Measurements from ENCODE around the gene LY6G6C. TPM values are rescaled to one million over a fixed set of nuclear protein-coding genes. Genes with fewer than 3 reads are reported as not detected.

Gene LY6G6C
- total RNA-seq, 2 donors from 2014 or later, result 0.29 to 0.38 TPM

- DNase-seq, result no peak
- no peaks in the 10 kb centered on the region for H3K27me3 Mint-ChIP-seq (ENCODE audit: insufficient read depth)
- Histone ChIP-seq H3K9me3 (ENCODE audit: control insufficient read depth, low read length) (no peaks in the 10 kb centered on the region), H3K4me3 (ENCODE audit: low read length) (no peak overlapping the region), H3K9ac (ENCODE audit: extremely low read depth, low read length, poor library complexity, severe bottlenecking) (no peak overlapping the region), H3K36me3 (ENCODE audit: control insufficient read depth, insufficient read depth, low read length) (no peaks in the 10 kb centered on the region), H3K4me1 (ENCODE audit: control insufficient read depth, insufficient read depth, low read length) (no peaks in the 10 kb centered on the region), H3K27ac (ENCODE audit: low read depth, low read length) (no peak overlapping the region), H3K27me3 (ENCODE audit: control insufficient read depth, insufficient read depth, low read length, poor library complexity, severe bottlenecking) (no peaks in the 10 kb centered on the region)
- 92 to 100% methylated on average over 3 to 9 of the region's 9 CpGs for WGBS, 2 experiments (ENCODE audit: insufficient coverage in 1 of 2, insufficient read length in 1 of 2)
- TF ChIP-seq CTCF (conservative IDR thresholded peaks at IDR 0.05), result no peak
- H3K4me3 Mint-ChIP-seq, result peak overlapping the region; percentile 51
- peak overlapping the region; percentile 41 for H3K27ac Mint-ChIP-seq
- H3K4me1 Mint-ChIP-seq, result peaks cover 18% of the 10 kb centered on the region
- peaks cover 19% of the 10 kb centered on the region for H3K36me3 Mint-ChIP-seq (ENCODE audit: low read depth)
- H3K9me3 Mint-ChIP-seq, result no peaks in the 10 kb centered on the region
Observed at GRCh38 chr6:31765559-31765909, 44.0 kb upstream of the LY6G6C start.

DNA sequence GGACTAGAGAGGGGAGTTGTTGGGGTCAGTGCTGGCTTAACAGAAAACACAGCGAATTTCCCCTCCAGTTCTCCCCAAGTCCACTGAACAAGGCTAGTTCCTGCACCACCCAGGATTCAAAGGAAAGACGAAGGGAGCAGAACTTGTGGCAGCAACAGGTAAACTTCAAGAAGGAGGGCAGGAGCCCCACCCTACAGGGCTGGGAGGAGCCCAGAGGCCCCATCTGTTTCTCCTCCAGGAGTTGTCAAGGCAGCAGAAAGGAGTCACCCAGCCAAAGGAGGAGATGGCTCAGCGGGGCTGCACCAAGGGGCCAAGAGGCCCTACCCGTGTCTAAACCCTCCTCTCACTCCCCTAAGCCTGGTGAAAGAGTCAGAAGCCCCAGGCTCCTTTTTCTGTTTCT, 42.7 kb upstream of the LY6G6C start:
- Histone ChIP-seq H3K4me1 (ENCODE audit: control insufficient read depth, insufficient read depth, low read length) (no peaks in the 10 kb centered on the region), H3K36me3 (ENCODE audit: control insufficient read depth, insufficient read depth, low read length) (no peaks in the 10 kb centered on the region), H3K27ac (ENCODE audit: low read depth, low read length) (no peak overlapping the region), H3K9ac (ENCODE audit: extremely low read depth, low read length, poor library complexity, severe bottlenecking) (no peak overlapping the region), H3K27me3 (ENCODE audit: control insufficient read depth, insufficient read depth, low read length, poor library complexity, severe bottlenecking) (no peaks in the 10 kb centered on the region), H3K9me3 (ENCODE audit: control insufficient read depth, low read length) (no peaks in the 10 kb centered on the region), H3K4me3 (ENCODE audit: low read length) (no peak overlapping the region)
- H3K36me3 Mint-ChIP-seq (ENCODE audit: low read depth), result peaks cover 23% of the 10 kb centered on the region
- DNase-seq, result no peak
- WGBS, 2 experiments (ENCODE audit: insufficient coverage in 1 of 2, insufficient read length in 1 of 2), result 88 to 93% methylated on average over 2 to 4 of the region's 4 CpGs
- peaks cover 18% of the 10 kb centered on the region for H3K4me1 Mint-ChIP-seq
- H3K4me3 Mint-ChIP-seq, result no peak overlapping the region
- H3K27ac Mint-ChIP-seq, result peak overlapping the region; percentile 67
- H3K27me3 Mint-ChIP-seq (ENCODE audit: insufficient read depth), result no peaks in the 10 kb centered on the region
- no peaks in the 10 kb centered on the region for H3K9me3 Mint-ChIP-seq
- TF ChIP-seq CTCF (conservative IDR thresholded peaks at IDR 0.05), result no peak

DNA sequence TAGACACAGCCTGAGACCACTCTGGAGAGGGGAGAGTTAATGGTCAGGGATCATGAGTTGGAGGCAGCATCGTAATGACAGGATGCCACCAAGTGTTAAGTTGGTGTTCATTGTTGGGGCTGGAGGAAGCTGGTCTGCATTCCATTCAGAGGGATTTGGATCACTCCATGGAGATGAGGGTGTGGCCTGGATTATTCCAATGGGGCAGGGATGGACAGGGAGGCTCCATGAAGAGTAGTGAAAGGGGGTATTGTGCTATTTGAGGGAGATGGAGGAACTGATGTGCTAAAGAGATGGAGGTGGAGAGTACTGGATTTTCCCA, 42.0 kb upstream of the LY6G6C start:
- Histone ChIP-seq H3K4me1 (ENCODE audit: control insufficient read depth, insufficient read depth, low read length) (no peaks in the 10 kb centered on the region), H3K36me3 (ENCODE audit: control insufficient read depth, insufficient read depth, low read length) (no peaks in the 10 kb centered on the region), H3K4me3 (ENCODE audit: low read length) (no peak overlapping the region), H3K27ac (ENCODE audit: low read depth, low read length) (peak overlapping the region; percentile 86), H3K9ac (ENCODE audit: extremely low read depth, low read length, poor library complexity, severe bottlenecking) (no peak overlapping the region), H3K9me3 (ENCODE audit: control insufficient read depth, low read length) (no peaks in the 10 kb centered on the region), H3K27me3 (ENCODE audit: control insufficient read depth, insufficient read depth, low read length, poor library complexity, severe bottlenecking) (no peaks in the 10 kb centered on the region)
- peaks cover 18% of the 10 kb centered on the region for H3K4me1 Mint-ChIP-seq
- 0 to 39% methylated on average over 1 of the region's 1 CpG for WGBS, 2 experiments (ENCODE audit: insufficient coverage in 1 of 2, insufficient read length in 1 of 2)
- H3K27me3 Mint-ChIP-seq (ENCODE audit: insufficient read depth), result no peaks in the 10 kb centered on the region
- H3K36me3 Mint-ChIP-seq (ENCODE audit: low read depth), result peaks cover 25% of the 10 kb centered on the region
- peak; percentile 86 for DNase-seq
- TF ChIP-seq CTCF (conservative IDR thresholded peaks at IDR 0.05), result no peak
- H3K9me3 Mint-ChIP-seq, result no peaks in the 10 kb centered on the region
- no peak overlapping the region for H3K4me3 Mint-ChIP-seq
- H3K27ac Mint-ChIP-seq, result peak overlapping the region; percentile 77

Data from endodermal cell (in vitro differentiated cells).